Common myeloid progenitor, CD34-positive (primary cell): ENCODE results near the gene KLHL29.

Source experiments
- CTCF ChIA-PET: fragments of 350-600 bp; sonication (Branson Sonifier 250); formaldehyde crosslinking; loops from one replicate; lab custom pipeline; 2021; ENCODE audit warnings: antibody characterized with exemption; lab: Charles Lee
- POLR2A ChIA-PET: fragments of 350-600 bp; sonication (Branson Sonifier 250); formaldehyde crosslinking; loops from one replicate; lab custom pipeline; 2021; ENCODE audit warnings: antibody characterized with exemption; lab: Charles Lee
- DNase-seq, 3 donors: peaks; one replicate each; pipeline versions ENCODE4 v3.0.0 to v3.0.0-alpha.2; 2013
- H3K27ac ChIP-seq, 2 experiments: 1 replicate in 1 of 2; 2 replicates in 1 of 2; pipeline ENCODE4 v1.7.0; 2013; ENCODE audit warnings: inconsistent platforms in 2 of 2, low read length in 2 of 2, mild to moderate bottlenecking in 2 of 2, low read depth in 1 of 2, moderate library complexity in 1 of 2; ENCODE audit not compliant: severe bottlenecking in 2 of 2, insufficient read depth in 1 of 2, poor library complexity in 1 of 2
- H3K27me3 ChIP-seq, 5 experiments: replicated peaks in 2 of 5; 1 replicate in 3 of 5; 2 replicates in 2 of 5; pipeline versions ENCODE4 v1.6.1 to v1.7.0; 2013; ENCODE audit warnings: low read length in 4 of 5, mild to moderate bottlenecking in 2 of 5, moderate library complexity in 2 of 5, inconsistent platforms in 1 of 5; ENCODE audit not compliant: insufficient read depth in 5 of 5, control insufficient read depth in 4 of 5
- H3K36me3 ChIP-seq, 4 experiments: 1 replicate in 2 of 4; 2 replicates in 2 of 4; pipeline versions ENCODE4 v1.6.1 to v1.7.0; 2013; ENCODE audit warnings: low read length in 3 of 4, control low read depth in 1 of 4, mild to moderate bottlenecking in 1 of 4; ENCODE audit not compliant: control insufficient read depth in 4 of 4, insufficient read depth in 4 of 4
- H3K4me1 ChIP-seq, 4 experiments: 1 replicate in 3 of 4; 2 replicates in 1 of 4; pipeline versions ENCODE4 v1.6.1 to v1.7.1; 2013; ENCODE audit warnings: low read length in 3 of 4, mild to moderate bottlenecking in 3 of 4, control low read depth in 1 of 4, inconsistent platforms in 1 of 4, moderate library complexity in 1 of 4; ENCODE audit not compliant: control insufficient read depth in 4 of 4, insufficient read depth in 4 of 4; ENCODE audit errors: control extremely low read depth in 1 of 4
- H3K4me3 ChIP-seq, 7 experiments: 1 replicate in 4 of 7; 2 replicates in 3 of 7; pipeline versions ENCODE4 v1.5.1 to v1.7.0; 2013; ENCODE audit warnings: mild to moderate bottlenecking in 7 of 7, low read length in 6 of 7, moderate library complexity in 6 of 7, inconsistent platforms in 2 of 7, low read depth in 2 of 7, control low read depth in 1 of 7; ENCODE audit not compliant: insufficient read depth in 4 of 7, control insufficient read depth in 1 of 7; ENCODE audit errors: extremely low read depth in 1 of 7
- H3K9me3 ChIP-seq, 5 experiments: 1 replicate in 4 of 5; 2 replicates in 1 of 5; pipeline versions ENCODE4 v1.6.1 to v1.7.1; 2013; ENCODE audit warnings: low read length in 4 of 5, mild to moderate bottlenecking in 2 of 5, inconsistent platforms in 1 of 5, low read depth in 1 of 5, moderate library complexity in 1 of 5; ENCODE audit not compliant: control insufficient read depth in 4 of 5, insufficient read depth in 2 of 5; ENCODE audit errors: control extremely low read depth in 1 of 5
- WGBS: methylation state at CpG from one replicate; pipeline ENCODE4 v1.1.5; 2013; ENCODE audit not compliant: insufficient coverage; 5-methylcytosine and 5-hydroxymethylcytosine counted together

Gene KLHL29

DNA sequence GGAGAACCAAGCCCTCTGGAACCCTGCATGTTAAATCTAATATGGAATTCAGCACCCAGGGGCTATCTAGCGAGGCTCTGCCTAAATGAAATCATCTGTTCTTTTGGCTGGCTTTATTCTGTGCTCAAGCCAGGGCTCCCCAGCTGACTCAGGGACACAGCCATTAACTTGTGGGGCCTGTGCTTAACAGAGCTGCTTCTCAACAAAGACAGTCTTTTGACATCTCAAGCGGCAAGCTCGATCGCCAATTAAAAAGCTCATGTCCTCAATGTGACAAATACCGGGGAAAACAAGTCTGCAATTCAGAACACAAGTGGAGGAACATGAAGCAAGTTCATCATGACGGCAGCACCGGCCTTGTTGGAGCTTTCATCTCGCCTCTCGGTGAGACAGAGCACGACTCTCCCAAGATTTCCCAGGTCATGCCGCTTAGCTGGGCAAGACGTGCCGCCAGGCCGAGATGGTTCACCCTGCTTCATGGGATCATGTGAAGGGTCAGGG is 64.9 kb downstream of the KLHL29 start:
- 96% methylated on average over 13 of the region's 14 CpGs for WGBS
- Histone ChIP-seq H3K4me1 (peaks cover 0 to 24% (median 23%) of the 10 kb centered on the region in 4 experiments), H3K9me3 (no peaks in the 10 kb centered on the region), H3K27ac (no peak overlapping the region), H3K27me3 (peaks cover 3 to 71% (median 29%) of the 10 kb centered on the region in 5 experiments), H3K36me3 (no peaks in the 10 kb centered on the region), H3K4me3 (no peak overlapping the region)
- CTCF ChIA-PET, result interaction anchor here (1.4 to 3.2 kb wide), 4 partner anchors 8 to 46 kb away, joined by 3 to 15 read pairs (median 3); no protein-coding TSS in a partner anchor
- POLR2A ChIA-PET, result no interaction called here
- DNase-seq, result no peak

DNA sequence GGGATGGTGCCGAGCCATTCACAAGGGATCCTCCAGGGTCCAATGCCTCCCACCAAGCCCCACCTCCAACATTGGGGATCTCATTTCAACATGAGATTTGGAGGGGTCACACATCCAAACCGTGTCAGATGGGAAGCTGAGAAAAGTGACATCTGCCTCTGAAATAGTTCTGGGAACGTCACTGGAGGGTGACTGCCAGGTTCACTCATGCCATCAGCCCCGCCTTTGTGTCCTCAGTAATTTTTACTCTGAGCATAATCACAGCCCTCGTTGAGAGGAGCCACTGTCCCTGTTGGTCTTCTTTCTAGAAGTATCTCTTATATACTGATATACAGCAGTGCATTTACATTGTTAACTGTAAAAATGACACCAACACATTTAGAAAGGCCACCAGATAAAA is 67.4 kb downstream of the KLHL29 start:
- DNase-seq, result no peak
- Histone ChIP-seq H3K4me3 (no peak overlapping the region), H3K27ac (no peak overlapping the region), H3K4me1 (peaks cover 0 to 26% (median 24%) of the 10 kb centered on the region in 4 experiments), H3K36me3 (no peaks in the 10 kb centered on the region), H3K27me3 (peaks cover 8 to 75% (median 28%) of the 10 kb centered on the region in 5 experiments), H3K9me3 (no peaks in the 10 kb centered on the region)
- ChIA-PET CTCF (interaction anchor here (1.5 kb wide), 1 partner anchor 15 kb away, joined by 3 read pairs; no protein-coding TSS in a partner anchor), POLR2A (no interaction called here)
- 60% methylated on average over 3 of the region's 5 CpGs for WGBS

DNA sequence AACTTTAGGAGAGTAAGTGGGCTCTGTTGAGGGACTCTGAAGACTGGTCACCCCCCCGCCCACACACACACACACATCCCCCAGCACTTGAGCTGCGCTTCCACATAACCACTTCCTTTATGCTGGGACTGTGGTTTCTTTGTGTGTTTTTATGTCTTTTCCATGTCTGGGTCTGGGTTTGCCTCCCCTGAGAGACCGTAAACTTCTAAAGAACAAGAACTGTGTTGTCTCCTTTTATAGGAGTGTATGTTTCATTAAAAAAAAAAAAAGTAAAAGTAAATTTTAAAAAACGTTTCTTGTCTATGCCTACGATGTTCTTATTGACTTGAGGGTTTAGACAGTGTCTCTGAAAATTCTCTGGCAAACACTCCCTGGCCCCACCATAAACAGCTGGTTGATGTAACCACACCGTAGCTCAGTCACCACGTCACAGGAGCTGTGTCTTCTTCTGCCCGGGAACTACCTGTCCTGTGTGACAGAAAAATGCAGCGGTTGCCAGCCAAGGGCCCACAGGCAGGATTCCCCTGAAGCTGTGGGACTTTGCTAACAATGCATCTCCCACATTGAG is 68.0 kb downstream of the KLHL29 start:
- Histone ChIP-seq H3K27ac (no peak overlapping the region), H3K4me1 (peaks cover 0 to 26% (median 24%) of the 10 kb centered on the region in 4 experiments), H3K4me3 (peak overlapping the region in 1 of 7 experiments; percentile 24), H3K36me3 (no peaks in the 10 kb centered on the region), H3K27me3 (peaks cover 8 to 76% (median 24%) of the 10 kb centered on the region in 5 experiments), H3K9me3 (no peaks in the 10 kb centered on the region)
- CTCF ChIA-PET, result interaction anchor here (1.5 kb wide), 1 partner anchor 14 kb away, joined by 3 read pairs; no protein-coding TSS in a partner anchor
- POLR2A ChIA-PET, result interaction anchor here (0.8 kb wide), 1 partner anchor 27 kb away, joined by 5 read pairs; no protein-coding TSS in a partner anchor
- peak; percentile 67 to 86 (median 85) for DNase-seq
- WGBS, result 5% methylated on average over 4 of the region's 9 CpGs

DNA sequence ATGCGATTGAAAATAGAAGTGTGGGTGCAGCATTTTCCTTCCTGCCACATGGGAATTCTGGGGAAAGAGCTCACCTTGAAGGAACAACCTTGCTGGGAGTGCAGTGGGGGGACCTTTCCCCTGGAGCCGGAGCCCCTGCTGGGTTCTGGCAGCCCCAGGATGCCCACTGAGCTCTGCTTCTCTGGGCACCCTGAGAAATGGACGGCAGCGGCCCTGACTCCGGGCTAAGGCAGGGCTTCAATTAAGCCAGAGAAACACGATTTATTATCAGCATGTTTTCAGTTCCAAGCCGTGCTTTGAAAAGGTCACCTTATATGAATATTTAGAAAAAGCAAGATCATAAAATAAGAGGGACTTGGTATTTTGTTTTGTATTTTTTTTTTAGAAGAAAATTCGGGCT is 68.5 kb downstream of the KLHL29 start:
- ChIA-PET CTCF (interaction anchor here (1.5 kb wide), 1 partner anchor 13 kb away, joined by 3 read pairs; no protein-coding TSS in a partner anchor), POLR2A (interaction anchor here (0.8 kb wide), 1 partner anchor 27 kb away, joined by 5 read pairs; no protein-coding TSS in a partner anchor)
- no peak for DNase-seq
- Histone ChIP-seq H3K27me3 (peaks cover 8 to 78% (median 28%) of the 10 kb centered on the region in 5 experiments), H3K36me3 (no peaks in the 10 kb centered on the region), H3K27ac (no peak overlapping the region), H3K9me3 (no peaks in the 10 kb centered on the region), H3K4me3 (peak overlapping the region in 1 of 7 experiments; percentile 24), H3K4me1 (peaks cover 0 to 26% (median 24%) of the 10 kb centered on the region in 4 experiments)
- 40% methylated on average over 3 of the region's 8 CpGs for WGBS

DNA sequence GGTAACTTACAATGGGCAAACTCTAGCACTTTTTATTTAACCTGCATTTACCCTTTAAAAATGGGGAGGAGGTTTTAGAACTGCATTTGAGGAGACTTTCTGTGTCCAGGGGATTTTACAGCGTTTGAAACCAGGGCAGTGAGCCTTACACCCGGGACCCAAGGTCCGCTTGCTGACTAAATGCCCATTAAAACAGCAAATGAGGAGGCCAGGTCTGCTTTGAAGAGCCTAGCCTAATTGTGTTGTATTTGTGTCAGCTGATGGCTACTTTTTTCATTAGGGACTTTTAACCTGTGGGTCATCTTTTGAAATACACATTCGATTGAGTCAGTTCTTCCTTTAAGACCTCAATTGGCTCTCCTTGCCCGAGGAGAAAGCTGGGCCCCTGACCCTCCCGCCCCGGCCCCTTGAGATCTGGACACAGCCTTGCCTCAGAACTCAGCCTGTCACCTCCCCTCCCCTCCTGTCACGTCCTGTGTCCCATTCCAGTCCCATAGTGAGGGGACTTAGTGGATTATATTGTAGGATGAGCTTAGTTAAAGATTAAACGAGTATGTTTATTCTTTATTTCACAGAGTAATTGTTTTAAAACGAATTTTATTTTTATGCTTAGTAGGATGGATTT is 69.0 kb downstream of the KLHL29 start:
- no peaks in the 10 kb centered on the region for H3K9me3 ChIP-seq
- H3K4me1 ChIP-seq, result peaks cover 0 to 26% (median 24%) of the 10 kb centered on the region in 4 experiments
- CTCF ChIA-PET, result no interaction called here
- POLR2A ChIA-PET, result interaction anchor here (0.8 kb wide), 1 partner anchor 28 kb away, joined by 5 read pairs; no protein-coding TSS in a partner anchor
- DNase-seq, result no peak
- no peak overlapping the region for H3K4me3 ChIP-seq
- peaks cover 8 to 79% (median 28%) of the 10 kb centered on the region in 5 experiments for H3K27me3 ChIP-seq
- no peaks in the 10 kb centered on the region for H3K36me3 ChIP-seq
- H3K27ac ChIP-seq, result no peak overlapping the region
- WGBS, result 54% methylated on average over 5 of the region's 10 CpGs

DNA sequence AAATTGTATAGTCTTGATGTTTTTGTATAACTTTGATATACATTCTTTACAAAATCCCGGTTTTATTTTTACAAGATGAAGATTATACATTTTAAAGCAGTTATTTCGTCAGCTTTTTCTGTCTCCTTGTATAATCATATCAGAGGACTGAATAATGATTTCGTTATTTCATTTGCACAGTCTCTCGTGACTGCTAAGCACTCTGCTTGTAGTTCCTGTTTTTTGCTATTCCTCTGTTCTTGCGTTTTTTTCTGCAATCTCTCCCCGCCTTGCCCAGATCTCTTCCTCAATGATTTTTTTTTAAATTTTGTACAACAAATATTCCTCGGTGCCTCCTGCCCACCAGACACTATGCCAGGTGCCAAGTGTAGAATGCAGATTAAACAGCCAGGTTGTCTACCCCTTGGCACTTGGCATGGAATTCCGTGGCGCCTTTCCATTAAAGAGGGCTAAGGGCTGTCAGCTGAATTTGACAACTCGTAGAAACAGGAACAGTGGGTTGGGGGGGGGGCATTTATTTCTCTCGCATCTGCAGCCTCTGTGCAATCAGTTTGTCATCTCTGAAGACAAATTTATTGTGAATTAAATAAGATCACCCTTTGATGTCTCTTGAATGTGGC is 69.6 kb downstream of the KLHL29 start:
- WGBS, result 13% methylated on average over 6 of the region's 11 CpGs

More for the DNA sequence above, 69.6 kb downstream of the KLHL29 start:
- Histone ChIP-seq H3K27ac (no peak overlapping the region), H3K36me3 (no peaks in the 10 kb centered on the region), H3K9me3 (no peaks in the 10 kb centered on the region), H3K4me3 (no peak overlapping the region), H3K4me1 (peaks cover 0 to 25% (median 20%) of the 10 kb centered on the region in 4 experiments), H3K27me3 (peaks cover 8 to 85% (median 30%) of the 10 kb centered on the region in 5 experiments)
- ChIA-PET CTCF (interaction anchor here (1.6 kb wide), 1 partner anchor 105 kb away, joined by 3 read pairs; no protein-coding TSS in a partner anchor), POLR2A (no interaction called here)
- DNase-seq, result peak; percentile 25 to 58 (median 56)
